H9 (cell line): ENCODE results near the gene AGAP3. TPM values are rescaled to one million over a fixed set of nuclear protein-coding genes. Genes with fewer than 3 reads are reported as not detected.

ENCODE experiments used
- DNase-seq: peaks from one replicate; pipeline ENCODE4 v3.0.0-alpha.2; 2017
- H2AFZ ChIP-seq: one replicate; pipeline ENCODE4 v1.6.1; 2013; ENCODE audit warnings: mild to moderate bottlenecking, low read length, control low read depth, moderate library complexity
- H2AK5ac ChIP-seq: 2 replicates; pipeline ENCODE4 v1.6.1; 2013; ENCODE audit warnings: low read length, control low read depth, mixed read lengths; ENCODE audit not compliant: insufficient read length
- H2BK120ac ChIP-seq: one replicate; pipeline ENCODE4 v1.6.1; 2013; ENCODE audit warnings: low read depth, mild to moderate bottlenecking, low read length, control low read depth, inconsistent platforms; ENCODE audit not compliant: poor library complexity, severe bottlenecking
- H2BK12ac ChIP-seq: 2 replicates; pipeline ENCODE4 v1.6.1; 2013; ENCODE audit warnings: low read length, control low read depth, mixed read lengths, low read depth; ENCODE audit not compliant: insufficient read length
- H2BK15ac ChIP-seq: 2 replicates; pipeline ENCODE4 v1.6.1; 2013; ENCODE audit warnings: low read depth, low read length, control low read depth
- H2BK20ac ChIP-seq: one replicate; pipeline ENCODE4 v1.6.1; 2013; ENCODE audit warnings: low read depth, mild to moderate bottlenecking, low read length, control low read depth, inconsistent platforms; ENCODE audit not compliant: poor library complexity, severe bottlenecking
- H2BK5ac ChIP-seq: 2 replicates; pipeline ENCODE4 v1.6.1; 2013; ENCODE audit warnings: low read length, control low read depth, mixed read lengths; ENCODE audit not compliant: insufficient read length
- H3K14ac ChIP-seq: 2 replicates; pipeline ENCODE4 v1.6.1; 2013; ENCODE audit warnings: low read length, control low read depth; ENCODE audit not compliant: insufficient read depth
- H3K18ac ChIP-seq: 2 replicates; pipeline ENCODE4 v1.6.1; 2013; ENCODE audit warnings: low read depth, mild to moderate bottlenecking, mixed read lengths, low read length, control low read depth; ENCODE audit not compliant: insufficient read length
- H3K23ac ChIP-seq: 2 replicates; pipeline ENCODE4 v1.6.1; 2013; ENCODE audit warnings: low read length, control low read depth, mixed read lengths, low read depth; ENCODE audit not compliant: insufficient read length
- H3K23me2 ChIP-seq: 2 replicates; pipeline ENCODE4 v1.6.1; 2013; ENCODE audit warnings: low read depth, mild to moderate bottlenecking, mixed read lengths, low read length, control low read depth; ENCODE audit not compliant: insufficient read length, poor library complexity, severe bottlenecking
- H3K27ac ChIP-seq: 2 replicates; pipeline ENCODE4 v1.5.1; 2013; ENCODE audit warnings: low read length, control low read depth, mixed read lengths, low read depth; ENCODE audit not compliant: insufficient read length
- H3K27me3 ChIP-seq: 2 replicates; pipeline ENCODE4 v1.6.1; 2013; ENCODE audit warnings: low read length, control low read depth, inconsistent platforms; ENCODE audit not compliant: insufficient read depth
- H3K4ac ChIP-seq: 2 replicates; pipeline ENCODE4 v1.6.1; 2013; ENCODE audit warnings: low read depth, mild to moderate bottlenecking, control low read depth, inconsistent platforms, low read length, moderate library complexity
- H3K4me1 ChIP-seq: 2 replicates; pipeline ENCODE4 v1.6.1; 2013; ENCODE audit warnings: low read length, control low read depth, inconsistent platforms; ENCODE audit not compliant: insufficient read depth
- H3K4me2 ChIP-seq: 2 replicates; pipeline ENCODE4 v1.6.1; 2013; ENCODE audit warnings: low read length, control low read depth, mixed read lengths; ENCODE audit not compliant: insufficient read length, insufficient read depth
- H3K56ac ChIP-seq: 2 replicates; pipeline ENCODE4 v1.6.1; 2013; ENCODE audit warnings: low read depth, mild to moderate bottlenecking, mixed read lengths, low read length, control low read depth; ENCODE audit not compliant: insufficient read length
- H3K79me1 ChIP-seq: 2 replicates; pipeline ENCODE4 v1.6.1; 2013; ENCODE audit warnings: low read depth, mild to moderate bottlenecking, moderate library complexity, low read length, control low read depth, inconsistent platforms; ENCODE audit not compliant: insufficient read depth, poor library complexity, severe bottlenecking
- H3K79me2 ChIP-seq: 2 replicates; pipeline ENCODE4 v1.6.1; 2013; ENCODE audit warnings: low read length, control low read depth, inconsistent platforms; ENCODE audit not compliant: insufficient read depth
- H3K9ac ChIP-seq: 2 replicates; pipeline ENCODE4 v1.6.1; 2013; ENCODE audit warnings: low read length, control low read depth, mixed read lengths; ENCODE audit not compliant: insufficient read length; ENCODE audit errors: extremely low read depth
- H3K9me3 ChIP-seq: one replicate; pipeline ENCODE4 v1.6.1; 2013; ENCODE audit warnings: low read depth, low read length, inconsistent platforms; ENCODE audit not compliant: control insufficient read depth
- H3T11ph ChIP-seq: one replicate; pipeline ENCODE4 v1.6.1; 2013; ENCODE audit warnings: mild to moderate bottlenecking, low read length, control low read depth, inconsistent platforms
- H4K20me1 ChIP-seq: one replicate; pipeline ENCODE4 v1.6.1; 2013; ENCODE audit not compliant: control insufficient read depth, insufficient read length, insufficient read depth
- H4K5ac ChIP-seq: 2 replicates; pipeline ENCODE4 v1.6.1; 2013; ENCODE audit warnings: low read depth, mild to moderate bottlenecking, mixed read lengths, low read length, control low read depth; ENCODE audit not compliant: insufficient read length
- H4K8ac ChIP-seq: replicated peaks from 2 replicates; pipeline ENCODE4 v1.6.1; 2013; ENCODE audit warnings: low read length, control low read depth, mixed read lengths, low read depth; ENCODE audit not compliant: insufficient read length
- H4K91ac ChIP-seq: 2 replicates; pipeline ENCODE4 v1.6.1; 2013; ENCODE audit warnings: low read depth, mild to moderate bottlenecking, moderate library complexity, mixed read lengths, low read length, control low read depth; ENCODE audit not compliant: insufficient read length
- H3K27ac Mint-ChIP-seq, 3 experiments: 2 replicates in 2 of 3; 3 replicates in 1 of 3; pipeline ENCODE4 v1.8.0; 2020 to 2021; ENCODE audit warnings: mixed read lengths in 3 of 3, mild to moderate bottlenecking in 1 of 3, moderate library complexity in 1 of 3
- H3K27me3 Mint-ChIP-seq: 2 replicates; pipeline ENCODE4 v1.8.0; 2021; ENCODE audit warnings: low read depth, mild to moderate bottlenecking, moderate library complexity, mixed read lengths
- H3K36me3 Mint-ChIP-seq, 3 experiments: 2 replicates in 2 of 3; 3 replicates in 1 of 3; pipeline ENCODE4 v1.8.0; 2020 to 2021; ENCODE audit warnings: low read depth in 3 of 3, mixed read lengths in 3 of 3; ENCODE audit not compliant: insufficient read depth in 1 of 3
- H3K4me1 Mint-ChIP-seq, 2 experiments: 2 replicates each; pipeline ENCODE4 v1.8.0; 2020; ENCODE audit warnings: mixed read lengths in 2 of 2
- H3K4me3 Mint-ChIP-seq, 2 experiments: 2 replicates in 1 of 2; 3 replicates in 1 of 2; pipeline ENCODE4 v1.8.0; 2020 to 2021; ENCODE audit warnings: mild to moderate bottlenecking in 2 of 2, mixed read lengths in 2 of 2, moderate library complexity in 1 of 2
- H3K9me3 Mint-ChIP-seq, 2 experiments: 2 replicates in 1 of 2; 3 replicates in 1 of 2; pipeline ENCODE4 v1.8.0; 2020; ENCODE audit warnings: mild to moderate bottlenecking in 2 of 2, mixed read lengths in 2 of 2, moderate library complexity in 1 of 2
- CTCF ChIP-seq: fragments of 200-600 bp; sonication (generic); conservative IDR thresholded peaks from 3 replicates; pipeline ENCODE4 v1.8.0; 2021; ENCODE audit warnings: antibody characterized with exemption, mild to moderate bottlenecking
- WGBS: extraction: QIAGEN DNeasy Blood & Tissue Kit; methylation state at CpG from one replicate; pipeline ENCODE4 v1.1.7; 2013; ENCODE audit warnings: missing lambda C conversion rate, low lambda C conversion rate, mixed read lengths; ENCODE audit not compliant: insufficient read length; ENCODE audit errors: extremely low coverage; 5-methylcytosine and 5-hydroxymethylcytosine counted together
- total RNA-seq: library from RNA; stranded (reverse); gene quantifications from 2 replicates; pipeline ENCODE4 v1.2.1, GENCODE V29; 2021

AGAP3 gene
- total RNA-seq, 1 experiment from 2014 or later: 97.7 TPM

- peak; percentile 100 for DNase-seq
- Histone ChIP-seq H3K14ac (no peak overlapping the region), H3K27me3 (no peaks in the 10 kb centered on the region; the same call in 1 of the 2 replicates), H3K79me2 (no peaks in the 10 kb centered on the region), H3K9ac (no peak overlapping the region), H4K20me1 (no peaks in the 10 kb centered on the region), H3K23me2 (peaks cover 41% of the 10 kb centered on the region), H3T11ph (no peak overlapping the region), H3K4ac (no peak overlapping the region), H3K4me1 (peaks cover 8% of the 10 kb centered on the region), H3K9me3 (no peaks in the 10 kb centered on the region), H3K23ac (no peak overlapping the region), H3K79me1 (no peaks in the 10 kb centered on the region), H2BK120ac (no peak overlapping the region), H4K8ac (no peak overlapping the region), H3K4me2 (peak overlapping the region; percentile 58), H3K18ac (peak overlapping the region; percentile 55), H2AFZ (no peak overlapping the region), H2BK12ac (no peak overlapping the region), H2BK15ac (no peak overlapping the region), H3K56ac (no peak overlapping the region), H2AK5ac (no peak overlapping the region), H4K91ac (no peak overlapping the region), H2BK20ac (no peak overlapping the region), H3K27ac (no peak overlapping the region), H4K5ac (no peak overlapping the region), H2BK5ac (no peak overlapping the region)
- H3K27ac Mint-ChIP-seq: peak overlapping the region in 2 of 3 experiments; percentile 82 to 93; a peak in 4 of 7 replicates
- H3K9me3 Mint-ChIP-seq: no peaks in the 10 kb centered on the region; a peak in 1 of 5 replicates
- H3K36me3 Mint-ChIP-seq: peaks cover 0 to 8% (median 0%) of the 10 kb centered on the region in 3 experiments; a peak in 3 of 7 replicates
- H3K27me3 Mint-ChIP-seq: peaks cover 22% of the 10 kb centered on the region
- no peak for TF ChIP-seq CTCF
- peaks cover 37 to 48% of the 10 kb centered on the region in 2 experiments for H3K4me1 Mint-ChIP-seq
- no CpG with 5 or more reads among the region's 46 CpGs for WGBS
- peak overlapping the region; percentile 78 to 91 for H3K4me3 Mint-ChIP-seq
Observed at GRCh38 chr7:151057989-151058780, 28.1 kb upstream of the AGAP3 start.
